GM23248 (cell line): Measurements from ENCODE around the gene SOD3. TPM values are rescaled to one million over a fixed set of nuclear protein-coding genes. Genes with fewer than 3 reads are reported as not detected.

Experiments
- DNase-seq: peaks from one replicate; pipeline ENCODE4 v3.0.0-alpha.2; 2015
- H2AFZ ChIP-seq: fragments of 200-600 bp; sonication (generic); 2 replicates; pipeline ENCODE4 v1.6.1; 2016; ENCODE audit warnings: antibody characterized with exemption
- H3F3A ChIP-seq: fragments of 200-600 bp; sonication (generic); 2 replicates; pipeline ENCODE4 v1.6.1; 2016; ENCODE audit warnings: mild to moderate bottlenecking, antibody characterized with exemption, mixed run types; ENCODE audit not compliant: insufficient read depth
- H3K27ac ChIP-seq: fragments of 200-600 bp; sonication (generic); 2 replicates; pipeline ENCODE4 v1.5.1; 2016; ENCODE audit warnings: mild to moderate bottlenecking
- H3K27me3 ChIP-seq: fragments of 200-600 bp; sonication (generic); replicated peaks from 2 replicates; pipeline ENCODE4 v1.6.1; 2016; ENCODE audit warnings: mild to moderate bottlenecking; ENCODE audit not compliant: insufficient read depth
- H3K36me3 ChIP-seq: fragments of 200-600 bp; sonication (generic); 2 replicates; pipeline ENCODE4 v1.6.1; 2016; ENCODE audit warnings: low read depth, mild to moderate bottlenecking
- H3K4me1 ChIP-seq: fragments of 200-600 bp; sonication (generic); 2 replicates; pipeline ENCODE4 v1.6.1; 2016; ENCODE audit warnings: mild to moderate bottlenecking; ENCODE audit not compliant: insufficient read depth
- H3K4me2 ChIP-seq: fragments of 200-600 bp; sonication (generic); one replicate; pipeline ENCODE4 v1.6.1; 2016; ENCODE audit warnings: mild to moderate bottlenecking; ENCODE audit not compliant: unreplicated experiment
- H3K4me3 ChIP-seq: fragments of 200-600 bp; sonication (generic); 2 replicates; pipeline ENCODE4 v1.5.1; 2016; ENCODE audit warnings: mild to moderate bottlenecking
- H3K79me2 ChIP-seq: fragments of 200-600 bp; sonication (generic); 2 replicates; pipeline ENCODE4 v1.6.1; 2016; ENCODE audit warnings: mild to moderate bottlenecking; ENCODE audit not compliant: insufficient read depth
- H3K9ac ChIP-seq: fragments of 200-600 bp; sonication (generic); 2 replicates; pipeline ENCODE4 v1.6.1; 2016; ENCODE audit warnings: mild to moderate bottlenecking
- H3K9me2 ChIP-seq: fragments of 200-600 bp; sonication (generic); 2 replicates; pipeline ENCODE4 v1.6.1; 2016; ENCODE audit warnings: mixed run types, mild to moderate bottlenecking, moderate library complexity; ENCODE audit not compliant: insufficient read depth
- H3K9me3 ChIP-seq: fragments of 200-600 bp; sonication (generic); one replicate; pipeline ENCODE4 v1.6.1; 2017; ENCODE audit warnings: low read depth
- H4K20me1 ChIP-seq: fragments of 200-600 bp; sonication (generic); 2 replicates; pipeline ENCODE4 v1.6.0; 2016; ENCODE audit not compliant: insufficient read depth
- EZH2 ChIP-seq: fragments of 200-600 bp; sonication (generic); IDR thresholded peaks from 2 replicates; pipeline ENCODE4 v1.6.1; 2018; ENCODE audit warnings: antibody characterized with exemption, mild to moderate bottlenecking; ENCODE audit not compliant: insufficient read depth, poor library complexity, severe bottlenecking
- EZH2phosphoT487 ChIP-seq: fragments of 200-600 bp; sonication (generic); IDR thresholded peaks from 2 replicates; pipeline ENCODE4 v1.6.1; 2018; ENCODE audit warnings: antibody characterized with exemption, moderate library complexity, mild to moderate bottlenecking, low read depth; ENCODE audit not compliant: insufficient read depth
- WGBS, 2 experiments: methylation state at CpG; one replicate each; pipeline ENCODE4 v1.1.6; 2015 to 2017; ENCODE audit warnings: low lambda C conversion rate in 2 of 2, low coverage in 1 of 2; ENCODE audit errors: missing lambda C conversion rate in 2 of 2; 5-methylcytosine and 5-hydroxymethylcytosine counted together
- in situ Hi-C: fragments of 300-500 bp; cut with MboI; formaldehyde crosslinking; loops from 2 replicates; pipeline ENCODE4 v1.15.0; 2020
- polyA plus RNA-seq: library from polyadenylated mRNA; unstranded; fragments of >200 nt; fragmentation: Nextera tagmentation; extraction: Ambion mirVana; gene quantifications from 2 replicates; pipeline ENCODE4 v1.2.1, GENCODE V29; 2016
- total RNA-seq: library from RNA; depleted of rRNA; stranded (reverse); fragments of >200 nt; shearing (Covaris generic); gene quantifications from 2 replicates; pipeline ENCODE4 v1.2.3, GENCODE V29; 2014

The SOD3 gene
- total and polyA plus RNA-seq, 2 experiments from 2014 or later, result 8.2 to 10.1 TPM

DNA sequence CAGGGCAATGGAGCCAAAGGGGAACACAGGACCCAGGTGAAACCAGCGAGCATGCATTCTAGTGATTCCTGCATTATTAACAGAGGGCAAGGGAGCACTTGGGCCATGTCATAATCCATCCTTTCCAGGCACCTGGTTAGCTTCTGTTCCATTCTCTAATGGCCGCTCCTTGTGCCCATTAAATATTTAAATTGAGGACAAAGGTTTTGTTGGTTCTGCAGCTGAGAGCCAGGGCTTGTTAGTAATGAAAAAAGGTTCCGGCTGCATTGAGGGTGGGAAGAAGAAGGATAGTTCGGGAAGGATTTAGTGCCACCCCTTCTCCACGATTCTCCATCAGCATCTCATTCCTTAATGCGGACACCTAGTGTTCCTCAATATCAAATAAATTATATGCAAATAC is 13.6 kb downstream of the SOD3 start:
- Histone ChIP-seq H3K9me3 (no peaks in the 10 kb centered on the region), H3K4me2 (no peak overlapping the region), H3K4me1 (peaks cover 7% of the 10 kb centered on the region; the same call in 1 of the 2 replicates), H3K4me3 (no peak overlapping the region), H3K36me3 (0 out of 2 replicates have a peak, but pooled peaks cover 2% of the 10 kb centered on the region), H3K9me2 (no peaks in the 10 kb centered on the region), H3K27me3 (no peaks in the 10 kb centered on the region), H4K20me1 (no peaks in the 10 kb centered on the region), H3F3A (no peaks in the 10 kb centered on the region), H3K79me2 (no peaks in the 10 kb centered on the region), H2AFZ (no peak overlapping the region), H3K9ac (no peak overlapping the region), H3K27ac (no peak overlapping the region)
- TF ChIP-seq EZH2phosphoT487 (no peak), EZH2 (no peak)
- no peak for DNase-seq
- in situ Hi-C loops, result no loop called here
- 96 to 97% methylated on average over 6 of the region's 6 CpGs for WGBS, 2 experiments

- DNase-seq, result peak; percentile 12
- no peak overlapping the region for H3K4me3 ChIP-seq
- in situ Hi-C loops, result no loop called here
- H3K4me2 ChIP-seq, result no peak overlapping the region
- no peak overlapping the region for H3K27ac ChIP-seq
- H3K9me3 ChIP-seq, result no peaks in the 10 kb centered on the region
- WGBS, 2 experiments, result 97 to 100% methylated on average over 2 of the region's 2 CpGs
- H4K20me1 ChIP-seq, result no peaks in the 10 kb centered on the region
- no peak for TF ChIP-seq EZH2
- TF ChIP-seq EZH2phosphoT487, result no peak
- peaks cover 7% of the 10 kb centered on the region; the same call in 1 of the 2 replicates for H3K4me1 ChIP-seq
- no peaks in the 10 kb centered on the region for H3F3A ChIP-seq
- no peaks in the 10 kb centered on the region for H3K79me2 ChIP-seq
- H3K36me3 ChIP-seq, result 0 out of 2 replicates have a peak, but pooled peaks cover 2% of the 10 kb centered on the region
- no peak overlapping the region for H3K9ac ChIP-seq
- no peak overlapping the region for H2AFZ ChIP-seq
- no peaks in the 10 kb centered on the region for H3K9me2 ChIP-seq
- no peaks in the 10 kb centered on the region for H3K27me3 ChIP-seq
Measured at GRCh38 chr4:24809376-24809775, 14.0 kb downstream of the SOD3 start.

GRCh38 chr4:24809815-24810405 is 14.5 kb downstream of the SOD3 start:
- Histone ChIP-seq H3K4me3 (no peak overlapping the region), H3K36me3 (0 out of 2 replicates have a peak, but pooled peaks cover 2% of the 10 kb centered on the region), H3K9ac (no peak overlapping the region), H3K4me2 (no peak overlapping the region), H3K27me3 (no peaks in the 10 kb centered on the region), H3K79me2 (no peaks in the 10 kb centered on the region), H3K9me3 (no peaks in the 10 kb centered on the region), H3K27ac (no peak overlapping the region), H4K20me1 (no peaks in the 10 kb centered on the region), H3F3A (no peaks in the 10 kb centered on the region), H2AFZ (no peak overlapping the region), H3K9me2 (no peaks in the 10 kb centered on the region), H3K4me1 (peaks cover 7% of the 10 kb centered on the region; the same call in 1 of the 2 replicates)
- in situ Hi-C loops, result no loop called here
- TF ChIP-seq EZH2 (no peak), EZH2phosphoT487 (no peak)
- DNase-seq, result peak; percentile 64
- 81 to 85% methylated on average over 6 of the region's 6 CpGs for WGBS, 2 experiments

- no peak for TF ChIP-seq EZH2phosphoT487
- TF ChIP-seq EZH2, result no peak
- no peaks in the 10 kb centered on the region for H3K9me2 ChIP-seq
- in situ Hi-C loops, result no loop called here
Measured at GRCh38 chr4:24810871-24811631, 15.7 kb downstream of the SOD3 start.

More at GRCh38 chr4:24810871-24811631, 15.7 kb downstream of the SOD3 start:
- Histone ChIP-seq H3K27ac (no peak overlapping the region), H3K9ac (no peak overlapping the region), H3K4me3 (no peak overlapping the region), H3F3A (no peaks in the 10 kb centered on the region), H4K20me1 (no peaks in the 10 kb centered on the region), H2AFZ (no peak overlapping the region), H3K36me3 (0 out of 2 replicates have a peak, but pooled peaks cover 2% of the 10 kb centered on the region), H3K27me3 (no peaks in the 10 kb centered on the region), H3K4me2 (no peak overlapping the region), H3K79me2 (no peaks in the 10 kb centered on the region), H3K4me1 (peaks cover 7% of the 10 kb centered on the region; the same call in 1 of the 2 replicates), H3K9me3 (no peaks in the 10 kb centered on the region)
- WGBS, 2 experiments, result 88 to 94% methylated on average over 6 of the region's 6 CpGs
- DNase-seq, result no peak
